ENCODE results near the gene CDCP1.

Gene CDCP1

GRCh38 chr3:45145681-45146614 lies at the start of gene CDCP1:
Gene CDCP1 (minus strand): TSS chr3:45146378. CDS start chr3:45146287, 91 bp downstream.
- no peak for DNase-seq

DNA sequence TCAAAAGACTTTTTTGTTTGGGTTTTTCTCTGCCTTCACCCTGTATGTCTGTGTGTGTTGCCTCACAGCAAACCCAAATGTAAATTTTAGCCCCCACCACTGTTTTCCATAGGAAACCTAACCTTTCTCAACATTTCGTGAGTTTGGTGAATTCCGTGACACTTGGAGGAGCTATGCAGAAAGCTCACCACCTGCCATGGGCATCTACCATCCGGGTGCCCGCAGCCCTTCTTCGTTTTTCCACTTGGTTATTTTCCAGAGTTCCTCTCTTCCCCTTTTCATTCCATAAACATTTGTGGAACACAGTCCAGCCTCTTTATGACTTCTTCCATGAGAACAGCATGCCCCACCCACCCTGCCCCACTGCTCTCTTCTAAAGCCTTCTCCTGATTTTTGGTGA lies 48.6 kb upstream of the CDCP1 start:
- no peak for DNase-seq

DNA sequence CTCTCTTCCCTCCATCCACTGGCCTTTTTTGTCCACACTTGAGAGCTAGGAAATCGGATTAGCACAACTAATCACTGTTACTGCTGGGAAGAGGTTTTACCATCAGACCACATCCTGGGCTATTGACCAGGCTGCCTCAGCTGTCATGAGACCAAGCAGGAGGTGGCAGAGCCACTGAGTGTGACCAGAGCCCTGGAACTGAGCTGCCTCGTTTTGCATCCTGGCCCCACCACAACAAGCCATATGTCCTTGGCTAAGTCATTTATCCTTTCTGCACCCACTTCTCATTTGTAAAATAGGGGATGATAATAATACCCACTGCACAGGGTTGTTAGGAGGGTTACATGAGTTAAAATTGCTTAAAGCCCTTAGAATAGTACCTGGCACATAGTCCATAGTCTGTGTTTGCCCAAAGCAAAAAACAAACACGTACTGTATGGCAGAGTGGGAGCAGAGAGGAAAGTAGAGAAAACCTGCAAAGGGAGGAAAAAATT lies 45.8 kb upstream of the CDCP1 start:
- DNase-seq = no peak

DNA sequence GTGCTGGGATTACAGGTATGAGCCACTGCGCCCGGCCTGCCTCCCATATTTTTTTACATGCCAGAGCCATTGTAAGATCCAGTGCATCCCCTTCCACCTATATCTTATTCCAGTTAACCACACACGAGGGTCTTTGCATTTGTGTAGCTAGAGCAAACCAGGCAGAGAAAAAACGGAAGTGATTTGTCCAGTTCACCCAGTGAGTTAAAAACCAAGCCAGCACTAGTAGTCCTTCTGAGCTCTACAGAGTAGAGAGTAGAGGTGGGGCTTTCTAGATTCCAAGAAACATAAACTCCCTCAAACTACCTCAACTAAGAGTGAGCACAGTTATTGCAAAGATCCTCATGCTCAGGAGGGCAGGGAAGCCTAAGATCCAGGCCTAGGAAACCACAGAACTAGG lies 45.2 kb upstream of the CDCP1 start:
- no peak for DNase-seq

DNA sequence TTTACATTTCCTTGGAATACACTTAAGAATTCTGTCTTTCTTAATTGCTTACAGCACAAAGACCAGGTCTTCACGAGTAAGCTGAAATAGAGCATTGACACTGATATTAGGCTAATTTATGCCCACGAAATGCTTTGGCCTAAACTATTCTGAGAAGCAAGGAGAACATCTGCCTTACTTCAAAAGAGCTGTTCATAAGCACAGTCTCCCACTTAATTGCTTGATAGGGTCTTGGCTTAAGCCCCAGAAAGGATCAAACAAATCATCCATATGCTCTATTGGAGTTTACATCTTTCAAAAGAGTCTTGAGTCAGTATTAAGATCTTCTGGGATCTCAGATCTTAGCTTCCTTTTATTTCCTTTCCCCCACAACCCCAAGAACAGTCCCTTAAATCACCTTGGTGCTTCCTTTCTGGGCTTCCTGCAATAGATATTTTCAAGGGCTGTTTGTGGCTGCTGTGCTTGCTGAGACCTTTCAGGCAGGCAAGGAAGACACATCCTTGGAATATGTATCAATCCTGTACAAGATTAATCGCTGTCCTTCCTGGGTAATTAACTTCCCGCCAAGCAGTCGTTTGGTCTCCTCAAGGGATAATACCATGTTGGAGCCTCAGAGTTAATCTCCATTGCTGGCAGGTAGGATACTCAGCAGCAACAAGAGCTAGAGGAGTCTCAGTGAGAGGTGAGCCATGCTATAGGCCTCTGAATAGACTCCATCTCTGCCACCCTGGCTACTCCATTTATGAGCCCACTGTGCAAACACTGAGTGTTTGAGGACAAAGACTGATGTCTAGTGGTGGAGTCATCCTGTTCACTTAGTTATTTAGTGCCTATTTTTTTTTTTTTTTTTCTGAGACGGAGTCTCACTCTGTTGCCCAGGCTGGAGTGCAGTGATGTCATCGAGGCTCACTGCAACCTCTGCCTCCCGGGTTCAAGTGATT lies 42.8 kb upstream of the CDCP1 start:
- DNase-seq = no peak

GRCh38 chr3:45187694-45188141 lies 41.5 kb upstream of the CDCP1 start:
- no peak for DNase-seq

GRCh38 chr3:45186871-45187270 lies 40.7 kb upstream of the CDCP1 start:
- no peak for DNase-seq

DNA sequence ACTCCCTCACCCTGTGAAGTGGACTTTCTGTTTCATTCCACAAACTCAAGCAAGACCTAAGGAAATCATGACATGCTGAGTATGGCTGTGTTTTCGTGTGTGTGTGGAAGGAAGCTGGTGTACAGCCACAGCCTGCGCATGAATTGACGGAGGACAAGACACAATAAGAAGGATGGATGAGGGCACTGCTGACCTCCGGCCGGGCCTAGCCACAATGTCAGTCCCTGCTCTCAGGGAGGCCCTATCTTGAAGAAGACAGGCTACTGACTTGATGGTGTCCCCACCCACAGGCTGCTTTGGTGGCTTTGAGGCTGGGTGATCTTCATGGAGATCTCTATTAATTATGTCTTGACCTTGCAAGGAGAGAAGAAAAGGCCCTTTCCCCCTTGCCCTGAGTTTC lies 39.3 kb upstream of the CDCP1 start:
- DNase-seq = no peak

- DNase-seq = no peak
Measured at GRCh38 chr3:45185052-45185451, 38.9 kb upstream of the CDCP1 start.

DNA sequence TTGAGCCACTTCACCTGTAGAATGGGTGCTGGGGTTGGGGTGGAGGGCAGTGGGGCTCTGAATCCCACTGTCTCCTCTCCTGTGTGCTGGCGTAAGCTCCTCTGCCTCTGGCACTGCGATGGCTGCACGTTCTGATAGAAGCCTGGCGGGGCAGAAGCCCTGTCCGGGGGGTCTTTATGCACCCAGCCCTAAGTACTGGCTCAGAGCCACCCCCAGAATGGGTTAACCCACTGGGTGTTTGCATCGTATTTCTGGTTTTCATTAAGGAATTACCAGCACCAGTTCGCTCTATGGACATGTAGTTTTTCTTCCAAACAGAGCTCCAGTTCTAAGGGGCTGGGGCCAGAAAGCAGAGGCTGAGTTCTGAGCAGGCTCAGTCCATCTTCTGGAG lies 37.7 kb upstream of the CDCP1 start:
- no peak for DNase-seq

GRCh38 chr3:45182915-45183871 lies 37.0 kb upstream of the CDCP1 start:
- DNase-seq = no peak

DNA sequence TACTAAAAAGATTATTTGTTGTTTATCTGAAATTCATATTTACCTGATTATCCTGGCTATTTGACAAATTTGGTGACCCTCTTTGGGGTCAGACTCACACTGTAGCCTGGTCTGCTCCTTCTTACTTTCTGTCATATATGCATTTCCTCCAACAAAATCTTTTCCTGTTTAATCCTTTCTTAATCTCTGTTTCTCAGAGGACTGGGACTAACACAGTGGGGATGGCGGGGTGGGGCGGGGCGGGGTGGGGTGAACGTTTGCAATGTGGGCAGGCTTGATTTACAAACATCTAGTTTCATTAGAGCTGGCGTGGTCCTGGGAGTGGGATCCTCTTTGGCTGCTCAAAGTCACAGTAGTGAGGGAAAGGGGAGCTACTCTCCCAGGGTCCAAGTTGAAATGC lies 35.3 kb upstream of the CDCP1 start:
- DNase-seq = no peak

DNA sequence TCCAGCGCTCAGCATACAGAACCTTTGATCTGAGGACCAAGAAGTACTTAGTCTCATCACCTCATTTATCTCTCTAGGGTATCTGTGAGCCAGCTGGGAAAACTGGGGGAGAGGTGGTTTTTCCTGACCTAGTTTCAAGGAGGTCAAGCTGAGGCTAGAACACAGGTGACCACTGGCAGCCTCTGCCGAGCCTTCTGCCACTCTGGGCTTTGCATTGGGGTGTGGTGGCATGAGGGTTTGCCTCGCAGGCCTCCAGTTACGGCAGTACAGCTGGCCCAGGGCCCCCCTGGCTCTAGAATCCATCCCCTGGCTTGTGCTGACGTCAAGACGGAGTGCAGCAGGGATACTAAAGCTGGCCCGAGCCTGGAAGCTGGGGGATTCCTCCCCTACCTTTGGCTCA lies 34.7 kb upstream of the CDCP1 start:
- DNase-seq = no peak

GRCh38 chr3:45180051-45180450 lies 33.9 kb upstream of the CDCP1 start:
- no peak for DNase-seq

DNA sequence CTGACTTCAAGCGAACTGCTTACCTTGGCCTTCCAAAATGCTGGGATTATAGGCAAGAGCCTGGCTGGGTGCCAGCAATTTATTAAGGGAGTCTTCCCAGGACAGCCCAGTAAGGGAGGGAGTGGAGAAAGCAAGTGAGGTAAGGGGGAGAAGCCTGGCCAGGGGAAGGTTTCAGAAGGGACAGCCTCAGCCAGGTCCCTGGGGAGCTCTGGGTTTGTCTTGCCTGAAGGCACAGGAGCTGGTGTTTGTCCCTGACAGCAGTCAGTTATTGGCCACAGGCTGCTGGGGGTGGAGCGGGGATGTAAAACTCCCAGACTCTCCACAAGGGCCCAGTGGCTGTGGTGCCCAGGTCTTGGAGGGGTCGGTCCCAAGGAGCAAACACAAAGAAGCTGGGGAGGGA lies 33.0 kb upstream of the CDCP1 start:
- no peak for DNase-seq

DNA sequence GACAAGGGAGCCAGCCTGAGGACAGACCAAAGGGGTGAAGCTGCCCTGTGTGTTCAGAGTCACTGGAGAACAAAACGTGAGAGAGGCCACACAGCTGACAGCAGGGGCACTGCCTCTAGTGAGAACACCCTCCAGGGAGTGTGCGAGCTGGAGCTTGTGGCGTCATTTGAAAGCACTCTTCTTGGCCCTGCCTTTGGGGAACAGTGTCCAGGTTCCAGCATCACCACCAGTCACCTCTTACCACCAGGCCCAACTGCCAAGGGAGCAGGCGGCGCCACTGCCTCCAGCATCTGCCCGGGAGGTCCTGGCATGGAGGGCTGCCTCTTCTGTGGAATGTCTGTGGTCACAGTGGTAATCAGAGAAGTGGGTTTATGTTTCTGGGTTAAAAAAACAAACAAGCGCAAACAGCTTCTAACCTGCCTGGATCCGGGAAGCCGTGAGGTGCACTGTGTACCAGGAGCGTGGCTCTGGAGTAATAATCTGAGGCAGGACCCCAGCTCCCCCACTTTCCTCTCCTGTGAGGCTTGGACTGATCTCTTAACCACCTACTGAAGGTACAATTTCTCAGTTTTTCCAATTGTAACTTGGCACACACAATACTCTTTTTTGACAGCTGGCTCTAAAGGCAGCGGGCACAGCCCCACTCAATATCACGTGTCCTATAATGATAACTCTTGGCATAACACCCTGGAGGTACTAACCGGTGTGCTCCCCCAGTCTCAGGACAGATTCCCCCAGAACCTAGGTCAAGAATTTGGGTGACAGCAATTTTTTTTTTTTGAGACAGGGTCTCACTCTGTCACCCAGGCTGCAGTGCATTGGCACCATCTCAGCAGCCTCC lies 32.2 kb upstream of the CDCP1 start:
- no peak for DNase-seq

DNA sequence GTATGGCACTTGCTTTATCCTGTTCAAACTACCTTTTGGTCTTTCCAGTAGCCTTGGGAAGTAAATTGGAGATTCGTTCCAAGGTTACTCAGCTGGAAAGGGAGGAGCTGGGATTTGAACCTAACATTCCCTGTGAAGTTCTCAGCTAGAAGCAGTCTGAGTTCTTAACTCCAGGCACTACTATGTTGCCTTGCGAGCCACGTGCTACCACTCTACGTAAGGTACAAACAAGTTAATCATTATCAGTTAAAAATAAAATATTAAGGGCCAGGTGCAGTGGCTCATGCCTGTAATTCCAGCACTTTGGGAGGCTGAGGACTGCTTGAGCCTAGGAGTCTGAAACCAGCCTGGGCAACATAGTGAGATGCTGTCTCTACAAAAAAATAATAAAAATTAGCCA lies 30.7 kb upstream of the CDCP1 start:
- DNase-seq = no peak

DNA sequence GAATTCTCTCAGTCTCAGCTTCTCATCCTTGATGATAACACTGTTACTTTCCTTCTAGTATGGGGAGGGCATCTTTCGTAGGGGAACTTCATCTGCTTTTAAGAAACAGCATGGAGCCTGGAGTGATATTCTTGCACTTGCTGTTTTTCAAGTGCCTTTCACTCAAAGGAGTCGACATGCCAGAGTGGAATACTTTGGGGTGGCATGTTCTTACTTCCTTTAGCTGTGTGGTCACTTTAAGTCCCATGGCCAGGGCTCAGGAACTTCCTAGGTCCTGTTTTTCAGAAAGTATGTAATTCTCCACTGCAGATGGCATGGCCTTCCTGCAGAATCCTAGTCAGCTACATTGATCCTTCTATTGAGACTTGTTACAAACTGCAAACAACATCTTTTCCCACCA lies 28.1 kb upstream of the CDCP1 start:
- no peak for DNase-seq

DNA sequence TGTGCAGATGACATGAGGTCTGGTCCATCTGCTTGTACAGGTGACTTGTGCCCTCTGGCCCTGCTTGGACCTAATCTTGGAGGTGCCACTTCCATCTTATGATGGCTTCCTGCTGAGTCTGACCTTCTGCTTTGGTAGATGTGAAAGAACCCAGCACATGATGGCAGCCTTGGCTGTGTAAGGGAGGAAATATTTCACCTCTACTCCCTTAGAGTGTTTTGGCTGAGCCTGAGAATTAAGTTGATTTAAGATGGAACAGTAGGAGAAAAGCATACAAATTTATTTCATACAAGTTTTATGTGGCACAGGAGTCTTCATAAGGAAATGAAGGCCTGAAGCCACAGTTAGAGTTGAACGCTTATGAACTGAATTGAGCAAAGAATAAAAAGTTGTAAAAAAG lies 27.6 kb upstream of the CDCP1 start:
- no peak for DNase-seq

- no peak for DNase-seq
Measured at GRCh38 chr3:45171283-45171682, 25.1 kb upstream of the CDCP1 start.

DNA sequence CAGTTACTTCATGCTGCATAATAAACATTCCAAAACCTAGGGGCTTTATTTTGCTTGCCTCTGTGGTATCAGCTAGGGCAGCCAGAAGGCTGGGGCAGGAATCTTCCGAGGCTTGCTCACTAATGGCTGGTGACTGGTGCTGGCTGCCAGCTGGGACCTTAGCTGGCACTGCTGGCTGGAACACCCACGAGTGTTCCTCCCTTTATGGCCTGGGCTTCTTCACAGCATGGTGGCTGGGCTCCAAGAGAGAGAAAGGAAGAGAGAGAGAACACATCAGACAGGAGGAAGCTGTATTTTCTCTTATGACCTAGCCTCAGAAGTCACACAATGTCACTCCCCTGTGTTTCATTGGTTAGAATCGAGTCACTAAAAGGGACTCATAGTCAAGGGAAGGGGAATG lies 23.9 kb upstream of the CDCP1 start:
- DNase-seq = no peak

All from CD4-positive, alpha-beta T cell treated with Interleukin-15 for 1 hour (primary cell).